ENCODE data around the gene NBPF3. TPM values are rescaled to one million over a fixed set of nuclear protein-coding genes. Genes with fewer than 3 reads are reported as not detected.

Gene NBPF3
- total RNA-seq, 1 donor = 13.6 TPM

DNA sequence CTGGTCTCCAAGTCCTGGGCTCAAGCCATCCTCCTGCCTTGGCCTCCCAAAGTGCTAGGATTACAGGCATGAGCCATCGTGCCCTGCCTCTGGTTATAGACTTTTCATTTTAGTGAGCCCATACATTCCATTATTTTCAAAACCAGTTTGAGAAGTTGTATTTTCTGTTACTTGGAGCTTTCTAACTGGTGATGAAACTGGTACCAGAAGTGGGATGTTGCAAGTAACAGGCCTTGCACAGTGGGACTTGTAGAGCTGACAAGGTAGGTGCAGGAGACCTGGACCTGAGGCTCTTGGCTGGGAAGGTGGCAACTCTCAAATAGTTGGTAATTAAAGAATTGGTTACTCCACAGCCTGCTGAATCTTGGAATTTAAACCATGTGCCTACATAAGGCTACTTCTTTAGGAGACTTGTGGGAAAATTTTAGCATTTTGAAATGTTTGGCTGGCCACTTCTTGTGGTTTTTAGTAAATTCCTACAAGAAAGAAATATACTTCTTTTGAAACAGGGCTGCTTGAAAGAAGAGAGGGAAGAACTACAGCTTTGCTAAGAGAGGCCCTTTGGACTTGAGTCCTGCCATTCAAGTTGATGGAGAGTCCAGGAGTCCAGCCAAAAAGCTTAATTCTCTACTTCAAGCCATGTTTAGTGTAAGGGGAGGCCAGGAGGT is 59.5 kb downstream of the NBPF3 start:
- TF ChIP-seq CTCF (IDR thresholded peaks at IDR 0.05; ENCODE audit: insufficient read depth, low read length) = no peak
- DNase-seq (ENCODE audit: low read depth) = peak; percentile 47
- no peak overlapping the region for H3K4me3 ChIP-seq (ENCODE audit: low read depth, low read length)

- DNase-seq (ENCODE audit: low read depth) = no peak
- H3K4me3 ChIP-seq (ENCODE audit: low read depth, low read length) = no peak overlapping the region
- no peak for TF ChIP-seq CTCF (IDR thresholded peaks at IDR 0.05; ENCODE audit: insufficient read depth, low read length)
Observed at GRCh38 chr1:21503706-21504377, 63.9 kb downstream of the NBPF3 start.

GRCh38 chr1:21506804-21507203 is 66.9 kb downstream of the NBPF3 start:
- DNase-seq (ENCODE audit: low read depth) = no peak
- TF ChIP-seq CTCF (IDR thresholded peaks at IDR 0.05; ENCODE audit: insufficient read depth, low read length) = no peak

GRCh38 chr1:21507511-21508270 is 67.8 kb downstream of the NBPF3 start:
- no peak for DNase-seq (ENCODE audit: low read depth)
- no peak for TF ChIP-seq CTCF (IDR thresholded peaks at IDR 0.05; ENCODE audit: insufficient read depth, low read length)
- H3K4me3 ChIP-seq (ENCODE audit: low read depth, low read length) = no peak overlapping the region

More at GRCh38 chr1:21506804-21507203, 66.9 kb downstream of the NBPF3 start:
- H3K4me3 ChIP-seq (ENCODE audit: low read depth, low read length) = no peak overlapping the region

DNA sequence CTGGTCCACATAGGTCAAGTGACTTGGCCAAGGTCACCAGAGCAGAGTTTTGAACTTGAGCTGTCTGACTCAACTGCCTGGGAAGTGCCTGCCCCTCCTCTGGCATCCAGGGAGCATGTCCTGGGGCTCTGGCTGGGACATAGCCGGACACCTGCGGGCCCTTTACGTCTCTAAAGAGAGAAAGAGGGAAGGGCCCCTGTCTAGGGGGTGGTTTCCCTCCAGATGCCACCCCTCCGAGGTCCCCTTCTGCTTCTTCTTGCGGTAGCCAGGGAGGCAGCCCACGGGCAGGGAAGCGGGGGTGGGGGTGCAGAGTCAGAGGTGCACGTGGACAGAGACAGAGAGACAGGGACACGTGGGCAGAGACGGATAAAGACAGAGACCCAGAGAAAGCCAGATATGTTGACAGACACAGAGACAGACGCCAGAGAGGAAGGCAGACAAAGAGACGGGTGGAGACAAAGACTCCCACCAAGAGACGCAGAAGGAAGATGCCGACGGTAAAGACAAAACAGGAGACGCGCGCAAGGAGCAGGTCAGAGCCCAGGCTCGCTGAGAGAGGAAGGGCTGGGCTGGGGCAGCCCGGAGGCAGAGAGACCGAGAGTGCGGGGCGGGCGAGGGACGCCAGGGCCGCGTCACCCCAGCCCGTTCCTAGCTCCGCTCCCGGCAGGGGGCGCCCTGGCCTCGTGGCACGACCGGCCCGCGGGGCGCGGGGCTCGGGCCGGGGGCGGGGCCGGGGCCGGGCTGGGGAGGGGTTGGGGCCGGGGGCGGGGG is 68.8 kb downstream of the NBPF3 start:
- TF ChIP-seq CTCF (IDR thresholded peaks at IDR 0.05; ENCODE audit: insufficient read depth, low read length) = peak; percentile 52
- DNase-seq (ENCODE audit: low read depth) = peak; percentile 24
- H3K4me3 ChIP-seq (ENCODE audit: low read depth, low read length) = peak overlapping the region; percentile 39

GRCh38 chr1:21509351-21510112 is 69.6 kb downstream of the NBPF3 start, which contains the start of gene ALPL:
ALPL (plus strand) TSS chr1:21509423; CDS start chr1:21554082, 44,659 bp downstream.
- DNase-seq (ENCODE audit: low read depth) = no peak
- peak within 1 kb of the TSS; percentile 39 for H3K4me3 ChIP-seq (ENCODE audit: low read depth, low read length)
- TF ChIP-seq CTCF (IDR thresholded peaks at IDR 0.05; ENCODE audit: insufficient read depth, low read length) = no peak
